COLO668 (cell line): Measurements from ENCODE around the gene MLLT3.

Experiments
- DNase-seq: peaks from one replicate; lab custom pipeline; 2025; ENCODE audit not compliant: unreplicated experiment; lab: John Stamatoyannopoulos, UW

The MLLT3 gene

GRCh38 chr9:20428976-20429375 lies 193.3 kb downstream of the MLLT3 start:
- DNase-seq, result no peak

DNA sequence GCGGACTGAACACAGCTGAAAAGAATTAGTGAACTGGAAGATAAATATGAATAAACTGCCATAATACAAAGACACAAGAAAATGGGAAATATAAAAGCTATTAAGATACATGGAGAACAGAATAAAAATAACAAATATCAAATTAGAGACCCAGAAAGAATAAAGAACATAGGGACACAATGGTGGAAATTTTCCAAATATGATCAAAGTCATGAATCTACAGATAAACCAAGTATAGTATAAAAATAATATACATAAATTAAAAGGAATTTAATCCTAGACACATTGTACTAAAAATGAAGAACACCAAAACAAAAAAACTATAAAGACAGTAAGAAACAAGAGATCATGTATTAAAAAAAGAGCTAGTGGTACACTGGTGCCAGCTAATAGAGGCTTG lies 194.9 kb downstream of the MLLT3 start:
- no peak for DNase-seq

- no peak for DNase-seq
These were observed 196.3 kb downstream of the MLLT3 start for GRCh38 chr9:20426019-20426418.

DNA sequence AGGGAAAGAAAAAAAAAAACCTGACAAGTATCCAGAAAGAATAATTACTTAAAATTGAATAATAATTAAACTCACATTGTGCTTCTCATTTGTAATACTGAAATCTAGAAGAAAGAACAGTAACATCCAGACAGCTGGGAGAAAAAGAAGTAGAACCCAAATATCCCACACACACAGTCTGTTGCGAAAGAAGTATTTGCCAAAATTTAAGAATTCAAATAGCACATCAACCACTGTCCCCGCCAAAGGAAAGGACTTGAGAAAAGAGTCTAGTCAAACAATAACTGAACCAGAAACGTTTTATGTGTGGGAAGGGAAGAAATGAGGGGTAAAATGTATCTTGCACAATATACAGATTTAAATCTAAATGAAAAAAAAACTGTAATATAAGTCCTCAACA lies 202.8 kb downstream of the MLLT3 start:
- DNase-seq, result no peak

- DNase-seq, result no peak
These were observed 203.8 kb downstream of the MLLT3 start for GRCh38 chr9:20418485-20418884.

DNA sequence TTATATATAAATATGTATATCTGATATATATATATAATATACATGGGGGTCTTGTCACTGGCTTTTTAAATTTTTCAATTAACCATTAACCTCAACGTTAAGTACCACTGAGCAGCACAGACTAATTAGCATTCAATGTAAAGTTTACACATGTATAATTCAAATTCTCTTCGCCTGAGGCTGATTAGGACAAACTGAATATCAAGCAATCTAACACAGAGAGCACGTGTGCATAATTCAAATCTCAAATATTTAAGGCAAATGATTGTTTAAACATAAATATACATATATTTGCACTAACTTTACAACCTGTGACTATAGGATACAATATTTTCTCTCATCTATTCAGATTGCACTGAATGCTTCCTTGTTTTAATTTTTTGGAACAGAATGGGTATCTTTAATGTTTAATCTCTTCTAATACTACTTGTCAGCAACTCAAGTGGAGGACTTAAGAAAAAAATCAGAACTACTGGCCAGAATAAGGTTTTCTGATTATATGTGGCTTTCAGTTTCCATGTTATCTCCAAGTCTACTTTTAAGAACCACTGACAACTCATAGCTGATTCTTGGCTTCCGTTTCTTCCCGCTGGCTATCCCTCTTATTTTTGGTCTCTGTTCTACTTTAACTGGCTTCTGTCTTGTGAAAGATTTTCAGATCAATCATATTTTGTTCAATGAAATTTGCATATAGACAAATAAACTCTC lies 204.8 kb downstream of the MLLT3 start:
- DNase-seq, result no peak

DNA sequence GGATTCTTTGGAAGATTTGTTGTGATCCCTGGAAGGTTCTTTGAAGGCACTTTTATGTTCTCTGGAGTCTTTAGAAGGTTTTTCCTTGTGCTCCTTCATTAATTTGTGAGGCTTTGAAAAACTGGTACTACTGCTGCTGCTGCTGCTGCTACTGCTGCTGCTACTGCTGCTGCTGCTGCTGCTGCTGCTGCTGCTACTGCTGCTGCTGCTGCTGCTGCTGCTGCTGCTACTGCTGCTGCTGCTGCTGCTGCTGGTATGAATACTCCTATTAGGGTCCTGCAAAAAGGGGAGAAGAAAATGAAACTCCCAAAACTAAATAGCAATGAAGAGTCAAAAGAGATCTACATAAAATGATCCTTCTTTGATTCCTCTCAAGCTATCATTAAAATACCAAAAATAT lies 208.1 kb downstream of the MLLT3 start:
- DNase-seq, result no peak

DNA sequence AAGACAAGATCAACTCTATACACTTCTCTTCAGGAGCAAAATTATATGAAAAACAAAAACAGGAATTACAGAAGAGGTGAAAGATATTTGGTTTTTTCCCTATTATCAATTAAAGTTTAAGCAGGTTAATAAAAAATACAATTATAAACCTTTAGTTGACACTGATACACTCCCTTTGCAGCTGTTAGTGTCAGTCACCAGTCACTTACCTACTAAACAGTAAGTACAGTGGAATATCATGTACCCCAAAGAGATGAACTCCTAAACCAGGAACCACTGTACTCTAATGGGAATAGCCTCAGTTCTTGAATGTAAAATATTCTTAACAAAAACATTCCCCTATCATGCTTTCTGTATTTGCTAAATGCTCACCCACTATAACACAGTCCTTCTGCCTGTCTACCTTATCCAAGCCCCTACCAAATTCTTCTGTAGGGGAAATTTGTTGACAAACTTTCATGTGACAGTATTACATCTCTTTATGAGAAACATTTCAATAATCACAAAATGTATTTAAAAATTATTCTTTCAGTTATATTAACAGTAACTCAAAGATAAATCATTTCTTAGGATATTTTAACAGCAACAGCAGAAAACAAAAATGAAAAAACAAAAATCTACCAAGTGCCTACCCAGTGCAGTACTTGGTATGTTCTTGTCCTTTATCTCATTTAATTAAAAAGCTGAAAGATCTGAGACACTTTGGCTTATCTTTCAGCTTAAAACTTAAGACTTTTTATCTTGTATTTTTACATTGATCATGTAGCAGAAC lies 212.8 kb downstream of the MLLT3 start:
- DNase-seq, result no peak

DNA sequence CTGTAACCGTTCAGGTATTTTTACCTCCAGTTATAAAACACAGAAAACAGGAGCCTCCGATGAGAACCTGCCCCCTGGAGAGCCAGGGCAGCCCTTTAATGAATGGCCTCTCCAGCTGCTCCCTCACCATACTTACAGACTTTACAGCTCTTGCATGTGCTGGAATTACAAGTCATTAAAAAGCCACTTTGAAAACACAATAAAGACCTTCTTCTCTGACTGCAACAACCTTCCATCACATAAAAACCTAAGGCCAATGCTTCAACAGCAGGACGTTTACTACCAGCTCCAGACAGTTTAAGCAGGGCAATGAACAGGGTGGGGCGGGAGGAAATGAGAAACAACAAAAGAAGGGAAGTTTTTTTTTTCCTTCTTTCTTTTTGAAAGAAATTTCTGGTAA lies 213.8 kb downstream of the MLLT3 start:
- DNase-seq, result no peak

- DNase-seq, result no peak
These were observed 215.3 kb downstream of the MLLT3 start for GRCh38 chr9:20407013-20407412.

DNA sequence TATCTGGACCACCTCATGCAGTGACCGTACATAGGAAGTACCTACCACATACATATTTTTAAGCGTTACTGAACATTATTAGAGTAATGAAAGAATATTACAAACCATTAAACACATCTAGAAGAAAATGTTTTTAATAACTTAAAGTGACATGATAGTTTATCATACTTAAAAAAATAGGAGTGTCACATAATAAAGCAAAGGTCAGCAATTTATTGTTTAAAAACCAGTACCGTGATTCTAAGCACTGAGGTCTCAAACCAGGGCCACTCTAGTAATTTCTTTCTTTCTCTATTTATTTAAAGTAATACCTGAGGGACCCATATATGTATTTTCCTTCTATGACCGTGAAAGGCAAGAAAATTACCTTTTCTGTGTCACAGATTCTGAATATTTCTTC lies 216.0 kb downstream of the MLLT3 start:
- no peak for DNase-seq

DNA sequence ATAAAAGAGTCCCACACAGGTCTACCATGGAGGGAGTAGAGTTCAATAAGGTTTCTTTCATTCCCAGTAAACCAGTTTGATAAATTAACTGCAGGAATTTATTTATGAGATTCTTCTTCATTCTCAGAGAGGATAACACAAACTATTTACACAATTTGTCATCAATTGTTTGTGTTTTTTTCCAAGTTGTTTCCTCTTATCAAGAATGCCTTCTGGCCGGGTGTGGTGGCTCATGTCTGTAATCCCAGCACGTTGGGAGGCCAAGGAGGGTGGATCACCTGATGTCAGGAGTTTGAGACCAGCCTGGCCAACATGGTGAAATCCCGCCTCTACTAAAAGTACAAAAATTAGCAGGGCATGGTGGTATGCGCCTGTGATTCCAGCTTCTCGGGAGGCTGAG lies 216.7 kb downstream of the MLLT3 start:
- no peak for DNase-seq

DNA sequence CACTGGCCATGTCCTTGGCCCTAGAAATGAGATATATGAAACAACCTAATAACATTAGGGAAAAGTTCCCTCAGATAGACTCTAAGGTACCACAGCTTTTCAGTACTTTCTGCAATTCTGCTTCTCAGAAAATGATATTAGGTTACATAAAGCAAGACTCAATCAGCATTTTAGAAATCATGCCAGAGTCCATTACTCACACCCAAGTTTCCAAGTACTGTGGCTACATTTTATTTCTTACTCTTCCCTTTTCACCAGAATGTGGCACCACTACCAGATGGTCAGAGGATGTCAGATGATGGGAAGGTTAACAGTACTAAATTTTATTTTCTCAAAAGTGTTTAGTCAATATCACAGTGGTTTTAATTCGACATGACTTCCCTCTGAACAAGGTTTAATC lies 217.2 kb downstream of the MLLT3 start:
- DNase-seq, result no peak

GRCh38 chr9:20404192-20404813 lies 218.0 kb downstream of the MLLT3 start:
- DNase-seq, result no peak

- DNase-seq, result no peak
These were observed 219.0 kb downstream of the MLLT3 start for GRCh38 chr9:20403346-20403745.

DNA sequence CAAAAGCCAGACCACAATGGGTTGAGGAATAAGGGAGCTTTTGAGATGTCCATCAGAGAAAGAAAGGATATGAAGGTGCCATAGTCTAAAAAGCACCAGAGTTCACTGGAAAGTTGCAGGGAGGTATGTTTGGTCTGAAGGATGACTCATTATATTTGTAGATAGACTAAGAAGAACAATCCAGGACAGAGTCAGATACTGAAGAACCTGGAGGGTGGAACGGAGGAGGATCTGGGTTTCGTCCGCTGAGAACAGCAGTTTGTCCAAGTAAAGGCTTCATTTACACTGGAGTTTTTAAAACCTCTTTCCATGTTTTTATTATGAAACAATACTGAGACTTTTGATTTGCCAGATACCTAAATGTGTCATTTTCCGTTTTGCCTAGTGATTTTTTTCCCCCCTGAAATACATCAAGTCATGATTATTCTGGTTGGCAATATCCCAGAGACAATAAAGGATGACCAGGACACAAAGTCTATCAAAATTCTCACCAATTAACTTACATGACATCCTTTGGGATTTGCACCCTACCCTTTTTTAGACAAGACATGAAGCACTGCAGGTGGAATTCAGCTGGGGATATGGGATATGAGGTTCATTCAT lies 219.9 kb downstream of the MLLT3 start:
- DNase-seq, result no peak

- no peak for DNase-seq
These were observed 223.6 kb downstream of the MLLT3 start for GRCh38 chr9:20398536-20399338.

GRCh38 chr9:20397348-20397747 lies 225.0 kb downstream of the MLLT3 start:
- DNase-seq, result no peak

DNA sequence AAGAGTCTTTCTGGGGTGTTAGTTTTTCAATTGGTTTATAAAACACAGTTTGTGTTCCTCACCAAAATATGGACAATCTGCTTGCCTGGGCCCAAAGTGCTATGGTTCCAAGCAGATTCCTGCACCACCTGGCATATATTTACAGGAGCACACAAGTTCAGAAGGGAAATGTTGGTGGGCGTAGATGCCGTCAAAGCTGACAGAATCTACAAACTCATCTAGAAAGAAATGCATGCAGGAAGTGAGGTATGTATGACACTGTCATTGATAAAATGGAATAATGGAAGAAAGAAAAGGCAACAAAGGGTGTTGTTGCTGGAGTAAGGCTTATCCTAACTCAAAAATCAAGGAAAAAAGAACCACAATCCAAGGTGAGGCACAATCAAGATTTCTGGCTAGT lies 225.8 kb downstream of the MLLT3 start:
- no peak for DNase-seq

- no peak for DNase-seq
These were observed 226.6 kb downstream of the MLLT3 start for GRCh38 chr9:20395651-20396050.

DNA sequence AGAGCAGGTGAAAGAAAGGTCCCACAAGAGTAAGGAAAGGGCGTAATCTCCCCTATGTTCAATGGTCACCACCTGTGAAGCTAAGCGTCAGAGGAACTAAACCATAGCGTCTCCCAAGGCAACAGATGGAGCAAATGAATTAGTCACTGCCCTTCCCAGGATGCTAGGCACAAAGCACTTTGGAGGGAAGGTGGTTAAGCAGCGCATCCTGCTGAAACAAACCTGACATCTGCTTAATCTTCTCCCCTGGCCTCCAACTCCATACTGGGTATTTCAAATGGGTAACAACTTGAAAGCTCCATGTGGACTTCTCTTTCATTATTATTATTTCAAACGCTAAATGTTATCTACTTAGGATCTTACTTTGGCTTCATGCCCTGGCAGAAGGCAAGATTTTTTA lies 227.3 kb downstream of the MLLT3 start:
- no peak for DNase-seq
